WI38 (cell line): ENCODE data around the gene DCC.

Source experiments
- H3K4me3 ChIP-seq: 2 replicates; pipeline ENCODE4 v1.5.1; 2011; ENCODE audit warnings: low read depth, mild to moderate bottlenecking, control low read depth, low read length
- TF ChIP-seq, protein P1 (sequence below): IDR thresholded peaks from 2 replicates; pipeline ENCODE4 v1.5.1; 2012; ENCODE audit warnings: low read depth, mild to moderate bottlenecking, control low read depth, low read length

Gene DCC

DNA sequence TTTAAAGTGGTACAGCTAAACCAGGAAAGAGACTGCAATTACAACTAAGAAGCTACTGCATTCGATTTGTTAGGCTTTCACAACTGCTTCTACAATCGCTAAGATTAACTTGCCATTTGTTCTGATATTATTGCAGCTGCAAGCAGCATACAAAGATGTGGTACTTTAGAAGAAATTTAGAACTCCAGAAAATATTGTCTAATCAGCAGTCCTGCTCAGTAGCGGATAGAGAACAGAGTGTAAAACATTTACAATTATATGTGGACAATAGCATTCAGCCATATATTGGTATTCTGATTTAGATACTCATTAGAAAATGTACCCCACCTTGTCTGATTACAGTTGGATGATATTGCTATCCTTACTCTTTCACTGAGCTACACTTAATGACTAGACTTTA lies 265.3 kb downstream of the DCC start:
- H3K4me3 ChIP-seq, result no peak overlapping the region
- TF ChIP-seq, protein P1, sequence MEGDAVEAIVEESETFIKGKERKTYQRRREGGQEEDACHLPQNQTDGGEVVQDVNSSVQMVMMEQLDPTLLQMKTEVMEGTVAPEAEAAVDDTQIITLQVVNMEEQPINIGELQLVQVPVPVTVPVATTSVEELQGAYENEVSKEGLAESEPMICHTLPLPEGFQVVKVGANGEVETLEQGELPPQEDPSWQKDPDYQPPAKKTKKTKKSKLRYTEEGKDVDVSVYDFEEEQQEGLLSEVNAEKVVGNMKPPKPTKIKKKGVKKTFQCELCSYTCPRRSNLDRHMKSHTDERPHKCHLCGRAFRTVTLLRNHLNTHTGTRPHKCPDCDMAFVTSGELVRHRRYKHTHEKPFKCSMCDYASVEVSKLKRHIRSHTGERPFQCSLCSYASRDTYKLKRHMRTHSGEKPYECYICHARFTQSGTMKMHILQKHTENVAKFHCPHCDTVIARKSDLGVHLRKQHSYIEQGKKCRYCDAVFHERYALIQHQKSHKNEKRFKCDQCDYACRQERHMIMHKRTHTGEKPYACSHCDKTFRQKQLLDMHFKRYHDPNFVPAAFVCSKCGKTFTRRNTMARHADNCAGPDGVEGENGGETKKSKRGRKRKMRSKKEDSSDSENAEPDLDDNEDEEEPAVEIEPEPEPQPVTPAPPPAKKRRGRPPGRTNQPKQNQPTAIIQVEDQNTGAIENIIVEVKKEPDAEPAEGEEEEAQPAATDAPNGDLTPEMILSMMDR, result no peak

DNA sequence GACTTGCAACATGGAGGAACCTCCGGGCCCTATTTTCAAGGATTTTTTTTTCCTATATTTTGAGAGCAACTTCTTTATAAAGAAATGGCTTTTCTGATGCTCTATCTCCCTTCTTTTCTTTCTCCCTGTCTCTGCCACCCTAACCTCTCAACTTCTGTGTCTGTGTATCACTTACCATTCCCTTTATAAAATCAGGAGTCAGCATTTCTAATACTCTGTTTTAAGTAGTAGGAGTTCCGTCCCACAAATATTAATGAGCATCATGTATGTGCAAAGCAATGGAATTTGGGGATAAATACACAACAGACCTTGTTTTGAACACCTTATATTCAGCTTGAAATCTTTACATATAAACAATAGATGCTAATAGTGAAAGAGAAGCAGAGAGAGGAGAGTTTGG lies 268.0 kb downstream of the DCC start:
- TF ChIP-seq, protein P1, result no peak
- H3K4me3 ChIP-seq, result no peak overlapping the region

DNA sequence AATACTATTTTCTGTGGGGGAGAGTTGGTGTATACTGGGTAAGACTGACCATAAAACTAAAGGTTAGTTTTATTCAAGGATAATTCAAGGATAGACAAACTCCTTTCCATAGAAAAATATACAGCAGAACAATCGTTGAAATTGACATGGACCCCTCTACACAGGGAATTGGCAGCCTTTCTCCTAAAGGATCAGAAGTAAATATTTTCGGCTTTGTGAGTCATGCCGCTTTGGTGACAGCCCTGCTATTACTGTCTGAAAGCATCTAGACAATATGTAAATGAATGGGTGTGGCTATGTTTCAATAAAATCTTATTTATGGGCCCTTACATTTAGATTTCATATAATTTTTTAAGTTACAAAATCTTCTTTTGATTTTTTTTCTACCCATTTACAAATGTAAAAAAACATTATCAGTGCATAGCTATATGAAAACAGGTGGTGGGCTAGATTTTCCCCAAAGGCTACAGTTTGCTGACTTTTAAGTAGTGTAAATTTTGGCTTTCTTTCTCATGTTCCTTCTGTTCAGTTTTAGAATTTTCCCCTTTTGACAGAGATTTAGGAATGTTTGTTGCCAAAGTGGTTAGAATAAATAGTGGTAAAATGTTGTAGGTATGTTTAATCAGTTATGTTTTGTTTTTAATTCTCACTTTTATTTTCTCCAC lies 270.6 kb downstream of the DCC start:
- no peak overlapping the region for H3K4me3 ChIP-seq
- TF ChIP-seq, protein P1, result no peak

DNA sequence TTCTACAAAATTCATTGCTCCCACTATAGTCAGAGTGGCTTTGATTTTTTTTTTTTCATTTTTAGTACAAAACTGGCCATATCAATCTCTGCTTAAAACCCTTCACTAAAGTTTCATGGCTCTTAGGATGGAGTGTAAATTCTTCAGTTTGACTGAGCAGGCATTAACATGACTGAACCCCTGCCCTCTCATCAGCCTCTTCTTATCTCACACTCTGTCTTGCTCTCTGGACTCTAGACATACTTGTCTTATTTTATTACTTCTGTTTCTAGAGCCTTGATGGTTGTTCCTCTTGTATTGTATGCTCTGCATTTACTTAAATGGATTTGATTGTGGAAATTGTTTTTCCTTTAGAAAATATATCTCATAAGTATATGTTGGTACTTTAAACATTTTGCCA lies 272.4 kb downstream of the DCC start:
- H3K4me3 ChIP-seq, result no peak overlapping the region
- TF ChIP-seq, protein P1, result no peak

DNA sequence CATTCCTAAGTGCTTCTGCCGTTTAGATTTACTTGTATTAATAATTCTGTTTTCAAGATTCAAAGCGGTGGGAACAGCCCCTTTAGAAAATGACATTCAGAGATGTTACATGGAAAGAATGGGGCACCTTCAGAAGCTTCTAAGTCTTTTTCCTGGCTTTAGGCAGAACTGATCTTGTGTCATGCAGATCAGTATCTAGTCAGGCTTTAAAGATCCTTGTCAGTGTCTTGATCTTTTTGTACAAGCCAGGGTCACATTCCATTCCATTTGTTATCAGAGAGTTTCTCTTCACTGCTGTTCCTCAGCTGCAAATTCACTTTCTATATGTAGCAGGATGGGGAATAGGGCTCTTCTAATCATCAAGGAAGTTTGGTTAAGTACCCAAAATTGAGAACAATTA lies 275.3 kb downstream of the DCC start:
- TF ChIP-seq, protein P1, result no peak
- H3K4me3 ChIP-seq, result no peak overlapping the region

DNA sequence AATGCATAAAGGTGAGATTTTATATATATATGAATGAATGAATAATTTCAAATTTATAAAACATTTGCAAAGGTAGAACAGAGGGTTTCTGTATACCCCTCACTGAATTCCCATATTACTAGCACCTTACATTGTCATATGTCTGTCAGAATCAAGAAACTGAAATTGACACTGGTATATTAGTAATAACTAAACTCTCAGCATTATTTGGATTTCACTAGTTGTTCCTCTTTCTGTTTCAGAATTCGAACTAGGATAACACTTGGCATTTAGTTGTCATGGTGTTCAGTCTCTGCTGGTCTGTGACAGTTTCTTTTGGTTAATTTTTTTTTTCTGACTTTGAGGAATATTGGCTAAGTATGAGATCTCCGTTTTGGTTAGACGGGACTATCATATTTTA lies 275.9 kb downstream of the DCC start:
- TF ChIP-seq, protein P1, result no peak
- H3K4me3 ChIP-seq, result no peak overlapping the region

DNA sequence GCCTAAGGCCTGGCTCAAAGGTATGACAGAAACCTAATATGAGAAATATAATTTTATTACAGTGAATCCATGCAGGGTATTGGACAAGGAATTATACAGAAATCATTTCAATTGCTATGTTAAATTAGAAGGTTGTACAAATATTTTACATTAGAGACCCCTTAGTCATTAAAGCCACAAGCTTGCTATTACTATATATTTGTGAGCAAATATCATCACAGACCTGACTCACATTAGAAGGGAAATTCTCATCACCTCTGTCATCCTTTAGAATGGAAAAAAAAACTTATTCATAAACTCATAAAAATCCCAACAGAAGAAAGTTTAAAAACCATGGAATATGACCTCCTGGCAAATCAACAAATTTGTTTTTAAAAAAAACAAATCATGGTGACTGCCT lies 277.9 kb downstream of the DCC start:
- TF ChIP-seq, protein P1, result no peak
- no peak overlapping the region for H3K4me3 ChIP-seq
